Measurements from ENCODE around the gene CASK.
A peak's percentile ranks its signal among the peaks of the same experiment; 100 is the strongest.

CASK gene

GRCh38 chrX:41906515-41907187 lies 16.7 kb downstream of the CASK start:
- no peak for DNase-seq

GRCh38 chrX:41903544-41903943 lies 19.8 kb downstream of the CASK start:
- DNase-seq = no peak

- DNase-seq = no peak
Observed at GRCh38 chrX:41900321-41900720, 23.0 kb downstream of the CASK start.

GRCh38 chrX:41895826-41896225 lies 27.5 kb downstream of the CASK start:
- DNase-seq = peak; percentile 2

- DNase-seq = no peak
Observed at GRCh38 chrX:41890026-41890423, 33.3 kb downstream of the CASK start.

- DNase-seq = no peak
Observed at GRCh38 chrX:41889317-41890025, 33.9 kb downstream of the CASK start.

- DNase-seq = no peak
Observed at GRCh38 chrX:41887691-41888090, 35.7 kb downstream of the CASK start.

- no peak for DNase-seq
Observed at GRCh38 chrX:41885724-41886123, 37.6 kb downstream of the CASK start.

- DNase-seq = peak; percentile 16
Observed at GRCh38 chrX:41881166-41881565, 42.2 kb downstream of the CASK start.

GRCh38 chrX:41877167-41877566 lies 46.2 kb downstream of the CASK start:
- no peak for DNase-seq

GRCh38 chrX:41875142-41875541 lies 48.2 kb downstream of the CASK start:
- DNase-seq = no peak

- DNase-seq = no peak
Observed at GRCh38 chrX:41870719-41871151, 52.6 kb downstream of the CASK start.

- DNase-seq = no peak
Observed at GRCh38 chrX:41868392-41868977, 54.9 kb downstream of the CASK start.

- DNase-seq = no peak
Observed at GRCh38 chrX:41863343-41864203, 59.8 kb downstream of the CASK start.

- DNase-seq = no peak
Observed at GRCh38 chrX:41862562-41863184, 60.7 kb downstream of the CASK start.

GRCh38 chrX:41858161-41858775 lies 65.1 kb downstream of the CASK start:
- DNase-seq = no peak

- DNase-seq = no peak
Observed at GRCh38 chrX:41857670-41858069, 65.7 kb downstream of the CASK start.

- DNase-seq = no peak
Observed at GRCh38 chrX:41846714-41847113, 76.6 kb downstream of the CASK start.

- DNase-seq = no peak
Observed at GRCh38 chrX:41837270-41837944, 85.9 kb downstream of the CASK start.

GRCh38 chrX:41828826-41829225 lies 94.5 kb downstream of the CASK start:
- DNase-seq = no peak

GRCh38 chrX:41827886-41828285 lies 95.5 kb downstream of the CASK start:
- DNase-seq = no peak

- no peak for DNase-seq
Observed at GRCh38 chrX:41825796-41826195, 97.6 kb downstream of the CASK start.

Data from MV-4-11 (cell line).